Hematopoietic multipotent progenitor cell treated with erythropoietin and hydrocortisone succinate and interleukin-3 and kit ligand, for 17 days (in vitro differentiated cells): ENCODE measurements around the gene TSSK6.

ENCODE experiments used
- DNase-seq: peaks from one replicate; pipeline ENCODE4 v3.0.0-alpha.2; 2015; ENCODE audit warnings: low spot score

TSSK6 gene

GRCh38 chr19:19530889-19531288 is 15.5 kb upstream of the TSSK6 start:
- DNase-seq = no peak

- no peak for DNase-seq
Observed at GRCh38 chr19:19530423-19530804, 15.1 kb upstream of the TSSK6 start.

DNA sequence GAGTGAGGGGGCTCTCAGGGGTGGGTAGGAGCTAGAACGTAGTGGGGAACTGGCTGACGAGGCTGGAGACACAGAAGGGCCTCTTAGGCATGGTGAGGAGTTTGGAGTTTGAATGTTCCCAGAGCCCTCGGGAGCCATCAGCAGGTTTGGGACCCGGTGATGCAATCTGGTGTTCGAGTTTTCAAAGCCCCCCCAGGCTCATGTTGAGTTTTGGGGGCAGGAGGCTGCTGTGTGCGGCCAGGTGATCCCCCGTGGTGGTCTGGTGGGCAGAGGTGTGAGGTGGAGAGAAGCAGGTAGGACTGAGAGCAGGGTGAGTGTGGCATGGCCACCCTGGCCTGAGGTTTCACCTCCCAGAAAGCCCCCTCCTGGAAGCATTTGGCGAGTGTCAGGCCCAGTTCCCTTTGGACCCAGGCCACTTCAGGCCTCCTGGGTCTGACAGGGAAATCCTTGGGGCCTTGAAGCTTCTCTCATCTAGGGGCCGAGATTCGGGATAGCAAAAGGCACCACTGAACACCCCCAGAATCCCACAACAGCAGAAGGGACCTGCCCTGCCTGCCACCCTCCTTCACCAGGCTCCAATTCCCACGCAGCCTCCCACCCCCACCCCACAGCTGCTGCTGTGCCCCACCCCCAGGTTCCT is 14.6 kb upstream of the TSSK6 start:
- no peak for DNase-seq

- DNase-seq = no peak
Observed at GRCh38 chr19:19528721-19529490, 13.6 kb upstream of the TSSK6 start, which contains the start of gene YJEFN3. TSS of gene YJEFN3 (plus strand) at chr19:19528911. CDS start at chr19:19528933, 22 bp downstream.

GRCh38 chr19:19527674-19528625 is 12.6 kb upstream of the TSSK6 start:
- no peak for DNase-seq

DNA sequence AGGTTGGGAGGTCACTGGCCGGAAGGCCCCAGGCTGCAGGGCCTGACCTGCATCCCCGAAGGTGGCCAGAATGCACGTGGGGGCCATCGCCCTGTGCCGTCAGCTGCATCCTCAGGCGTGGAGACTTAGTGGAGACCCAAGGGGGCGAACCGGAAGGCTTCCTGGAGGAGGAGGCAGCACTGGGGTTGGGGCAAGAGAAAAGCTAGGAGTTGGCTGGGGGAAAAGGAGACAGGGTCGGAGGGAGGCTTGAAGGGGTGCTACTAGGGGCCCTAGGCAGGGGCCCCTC is 12.0 kb upstream of the TSSK6 start:
- DNase-seq = no peak

DNA sequence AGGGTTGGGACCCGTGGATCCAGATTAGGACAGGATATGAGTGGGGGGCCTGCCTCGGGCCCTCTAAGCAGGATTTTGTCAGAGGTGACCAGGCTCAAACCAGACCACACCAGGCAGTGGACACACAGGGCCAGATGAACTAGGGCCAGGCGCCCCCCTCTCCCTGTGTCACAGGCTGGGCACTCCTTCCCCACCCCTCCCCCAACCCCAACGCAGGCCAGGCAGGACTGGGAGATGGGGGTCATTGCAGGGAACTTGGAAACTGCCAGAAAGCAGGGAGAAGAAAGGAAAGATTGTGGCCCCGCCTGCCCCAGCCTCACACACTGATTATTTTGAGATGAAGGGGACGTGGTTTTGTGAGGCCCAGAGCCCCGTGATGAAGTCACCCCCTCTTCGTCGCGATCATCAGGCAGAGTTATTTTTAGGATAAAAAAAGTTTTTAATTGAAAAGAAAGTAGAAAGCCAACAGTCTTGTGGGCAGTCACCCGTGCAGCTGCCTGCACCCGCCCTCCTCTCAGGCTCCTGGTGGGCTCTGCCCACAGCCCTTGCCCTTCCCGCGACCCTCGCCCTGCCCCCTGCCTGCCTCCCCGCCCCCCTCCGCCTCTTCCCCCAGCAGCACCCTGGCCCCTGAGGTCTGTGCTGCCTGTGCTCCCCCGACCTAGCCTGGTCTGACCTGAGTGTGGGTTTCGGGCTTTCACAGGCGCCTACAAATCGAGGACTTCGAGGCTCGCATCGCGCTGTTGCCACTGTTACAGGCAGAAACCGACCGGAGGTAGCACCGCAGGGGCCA is 11.4 kb upstream of the TSSK6 start:
- DNase-seq = no peak

DNA sequence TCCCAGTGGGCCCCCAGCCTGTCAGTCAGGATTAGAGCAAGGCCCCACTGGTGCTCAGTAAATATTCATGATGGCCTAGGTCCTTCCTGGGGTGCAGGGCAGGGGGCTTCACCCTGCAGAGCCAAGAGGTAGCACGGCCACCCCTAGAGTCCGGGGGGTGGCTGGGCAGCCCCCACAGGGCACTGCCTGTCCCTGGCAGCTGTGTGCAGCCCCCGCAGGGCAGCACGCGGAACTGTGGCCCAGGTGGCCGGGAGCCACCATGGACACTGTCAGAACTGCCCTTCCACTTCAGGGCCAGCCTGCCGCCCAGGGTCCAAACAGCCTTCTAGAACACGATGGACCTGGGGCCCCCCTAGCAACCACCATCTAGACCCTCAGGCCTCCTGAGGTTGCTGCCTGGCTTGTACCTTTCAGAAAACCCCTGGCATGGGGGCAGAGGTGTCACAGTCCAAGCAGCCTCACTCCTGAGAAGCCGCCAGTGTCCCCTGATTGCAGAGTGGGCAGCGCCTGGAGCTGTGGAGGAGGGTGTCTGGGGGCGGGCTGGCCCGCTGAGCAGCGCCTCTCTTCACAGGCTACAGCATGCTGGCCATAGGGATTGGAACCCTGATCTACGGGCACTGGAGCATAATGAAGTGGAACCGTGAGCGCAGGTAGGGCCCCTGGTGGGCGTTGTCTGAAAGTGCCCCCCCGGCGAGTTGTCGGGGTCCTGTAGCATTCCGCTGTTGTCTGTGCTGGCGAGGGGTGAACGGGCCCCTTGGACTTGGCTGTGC is 10.4 kb upstream of the TSSK6 start:
- no peak for DNase-seq

DNA sequence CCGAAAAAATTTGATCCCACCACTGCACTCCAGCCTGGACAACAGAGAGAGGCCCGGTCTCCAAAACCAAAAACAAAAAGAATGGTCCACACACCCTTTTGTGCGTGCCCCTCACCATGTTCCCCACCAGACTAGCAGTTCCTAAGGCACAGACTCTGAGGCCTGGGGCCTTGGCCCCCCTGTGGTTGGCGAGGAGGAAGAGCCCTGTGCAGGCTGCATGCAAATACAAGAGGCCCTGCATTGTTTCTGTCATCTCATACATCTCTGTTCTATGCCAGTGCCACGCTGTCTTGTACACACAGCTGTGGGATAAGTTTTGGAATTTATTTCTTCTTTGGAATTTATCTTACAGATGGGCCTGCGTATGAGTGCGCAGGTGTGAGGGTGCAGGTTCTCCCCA is 8.7 kb upstream of the TSSK6 start:
- DNase-seq = no peak

- DNase-seq = no peak
Observed at GRCh38 chr19:19523177-19523576, 7.8 kb upstream of the TSSK6 start.

DNA sequence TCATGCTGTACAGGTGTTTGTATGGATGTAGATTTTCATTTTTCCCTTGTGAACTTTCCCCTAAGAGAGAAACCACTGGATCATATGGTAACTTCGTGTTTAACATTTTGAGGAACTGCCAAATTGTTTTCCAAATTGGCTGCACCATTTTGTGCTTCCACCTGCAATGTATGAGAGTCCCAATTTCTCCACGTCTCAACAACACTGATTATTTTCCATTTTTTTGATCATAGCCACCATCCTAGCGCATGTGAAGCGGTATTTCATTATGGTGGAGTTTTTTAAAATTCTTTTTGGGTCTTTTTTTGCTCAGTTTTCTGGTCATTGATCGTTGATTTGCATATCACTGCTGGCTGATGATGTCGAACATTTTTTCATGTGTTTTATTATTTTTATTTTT is 5.6 kb upstream of the TSSK6 start:
- no peak for DNase-seq

DNA sequence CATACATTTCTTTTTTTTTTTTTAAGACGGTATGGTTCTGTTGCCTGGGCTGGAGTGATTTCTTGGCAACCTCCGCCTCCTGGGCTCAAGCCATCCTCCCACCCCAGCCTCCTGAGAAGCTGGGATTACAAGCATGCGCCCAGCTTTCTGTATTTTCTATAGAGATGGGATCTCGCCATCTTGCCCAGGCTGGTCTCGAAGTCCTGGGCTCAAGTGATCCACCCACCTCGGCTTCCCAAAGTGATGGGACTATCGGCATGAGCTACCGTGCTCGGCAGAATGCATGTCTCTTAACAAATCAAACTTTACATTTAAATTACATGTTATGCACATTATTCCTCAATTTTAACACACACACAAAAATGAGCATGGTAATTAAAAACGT is 1.9 kb upstream of the TSSK6 start:
- no peak for DNase-seq

DNA sequence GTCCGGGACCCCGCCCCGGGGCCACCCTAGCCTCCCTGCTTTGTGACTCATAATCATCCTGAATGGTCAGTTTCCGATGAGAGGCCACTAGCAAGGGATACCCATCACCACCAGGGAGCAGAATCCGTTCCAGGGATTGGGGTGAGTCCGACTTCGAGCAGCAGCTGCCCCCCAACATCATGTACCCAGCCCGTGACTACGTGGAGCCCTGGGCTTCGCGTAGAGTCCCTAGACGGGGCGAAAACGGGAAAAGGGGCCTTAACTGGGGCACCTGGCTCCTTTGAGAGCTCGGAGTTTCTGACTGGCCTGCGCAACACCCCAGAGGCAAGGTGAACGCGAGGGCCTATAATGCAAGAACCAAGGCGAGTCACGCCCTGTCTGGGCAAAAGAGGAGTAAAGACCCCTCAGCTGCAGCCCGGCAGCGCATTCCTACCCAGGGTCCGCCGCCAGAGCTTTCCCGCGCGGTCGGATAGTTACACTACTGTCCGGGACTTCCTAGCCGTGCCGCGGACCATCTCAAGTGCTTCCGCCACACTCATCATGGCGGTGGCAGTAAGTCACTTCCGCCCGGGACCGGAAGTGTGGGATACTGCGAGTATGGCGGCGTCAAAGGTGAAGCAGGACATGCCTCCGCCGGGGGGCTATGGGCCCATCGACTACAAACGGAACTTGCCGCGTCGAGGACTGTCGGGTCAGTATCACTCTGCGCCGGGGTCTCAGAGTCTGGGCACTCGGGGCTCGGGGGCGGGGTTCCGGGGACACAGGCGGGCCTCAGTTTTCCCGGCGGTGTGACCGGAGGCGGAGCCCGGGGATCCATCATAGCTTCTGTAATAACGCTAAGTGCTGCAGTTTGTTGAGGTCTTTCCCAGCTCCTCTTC is 533 bp upstream of the TSSK6 start, which contains the start of gene NDUFA13:
Gene NDUFA13 (plus strand): TSS at position 584 of the 878 bp plus-strand sequence. CDS start 14 bp downstream, at position 598.
- peak; percentile 97 for DNase-seq

DNA sequence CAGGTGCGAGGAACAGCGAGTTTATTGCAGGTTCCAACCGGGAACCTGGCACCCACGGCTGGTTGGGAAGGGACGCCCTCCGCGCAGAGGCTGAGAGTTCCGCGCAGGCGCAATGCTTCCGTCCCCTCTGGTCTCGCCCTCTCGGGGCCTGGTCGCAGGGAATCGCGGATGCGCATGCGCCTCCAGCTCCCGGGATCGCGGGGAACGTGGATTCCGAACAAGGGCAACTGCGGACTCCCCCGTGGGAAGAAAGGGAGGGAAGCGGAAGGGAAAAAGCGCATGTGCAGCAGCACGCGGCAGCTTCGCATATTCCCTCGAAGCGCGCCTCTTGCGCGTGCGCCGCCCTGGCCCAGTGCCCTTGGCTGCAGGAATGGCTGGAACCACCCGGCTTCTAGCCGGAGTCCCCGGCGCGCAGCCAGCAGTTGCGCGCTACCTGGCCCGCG is 1.1 kb downstream of the TSSK6 start:
- no peak for DNase-seq

DNA sequence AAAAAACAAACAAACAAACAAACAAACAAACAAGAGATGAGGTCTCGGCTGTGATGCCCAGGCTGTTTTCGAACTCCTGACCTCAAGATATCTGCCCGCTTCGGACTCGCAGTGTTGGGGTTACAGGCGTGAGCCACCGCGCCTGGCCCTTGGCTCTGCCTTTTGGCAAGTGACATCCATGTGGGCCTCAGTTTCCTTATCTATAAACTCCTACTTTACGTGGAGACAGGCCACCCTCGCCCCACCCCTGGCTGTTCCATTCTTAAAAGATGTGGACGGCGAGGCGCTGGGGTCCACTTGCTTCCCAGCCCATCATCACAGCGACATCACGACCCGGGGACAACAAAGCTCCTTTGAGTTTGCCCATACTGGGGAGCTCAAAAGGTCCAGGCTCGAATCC is 1.7 kb downstream of the TSSK6 start:
- DNase-seq = no peak

DNA sequence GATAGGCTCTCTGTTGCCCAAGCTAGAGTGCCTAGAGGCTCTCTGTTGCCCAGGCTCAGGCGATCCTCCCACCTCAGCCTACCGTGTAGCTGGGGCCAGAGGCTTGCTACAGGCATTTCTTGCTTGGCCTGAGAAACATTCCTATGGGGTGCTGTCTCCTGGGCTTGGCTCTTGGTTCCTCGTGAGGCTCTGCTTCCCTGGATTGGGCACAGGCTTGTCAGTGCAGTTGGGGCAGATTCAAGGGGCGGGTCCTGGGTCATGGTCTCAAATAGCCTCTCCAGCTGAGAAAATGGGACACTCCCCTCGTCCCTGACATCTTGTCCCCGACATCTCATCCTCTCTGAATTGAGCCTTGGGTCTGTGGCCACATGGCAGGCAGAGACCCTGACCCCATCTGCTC is 4.9 kb downstream of the TSSK6 start:
- no peak for DNase-seq

- no peak for DNase-seq
Observed at GRCh38 chr19:19508217-19508616, 7.1 kb downstream of the TSSK6 start.

DNA sequence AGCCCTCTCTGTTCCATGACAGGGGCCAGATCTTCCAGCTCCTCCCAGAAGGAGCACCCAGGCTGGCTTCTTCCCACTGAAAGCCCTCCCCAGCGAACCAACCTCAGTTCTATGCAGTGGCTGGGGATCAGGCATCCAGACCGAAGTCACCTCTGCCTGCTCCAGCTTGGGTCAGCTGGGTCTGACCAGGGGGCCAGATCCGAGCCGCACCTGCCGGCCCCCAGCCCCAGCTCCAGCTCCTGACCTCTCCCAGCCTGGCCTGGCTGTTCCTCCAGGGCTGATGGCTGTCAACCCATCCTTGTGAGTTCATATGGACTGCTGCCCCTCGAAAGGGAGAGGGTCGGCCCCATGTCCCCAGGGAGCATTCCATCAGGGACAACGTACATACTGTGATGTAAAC is 8.0 kb downstream of the TSSK6 start:
- no peak for DNase-seq

GRCh38 chr19:19506592-19506991 is 8.8 kb downstream of the TSSK6 start:
- no peak for DNase-seq

DNA sequence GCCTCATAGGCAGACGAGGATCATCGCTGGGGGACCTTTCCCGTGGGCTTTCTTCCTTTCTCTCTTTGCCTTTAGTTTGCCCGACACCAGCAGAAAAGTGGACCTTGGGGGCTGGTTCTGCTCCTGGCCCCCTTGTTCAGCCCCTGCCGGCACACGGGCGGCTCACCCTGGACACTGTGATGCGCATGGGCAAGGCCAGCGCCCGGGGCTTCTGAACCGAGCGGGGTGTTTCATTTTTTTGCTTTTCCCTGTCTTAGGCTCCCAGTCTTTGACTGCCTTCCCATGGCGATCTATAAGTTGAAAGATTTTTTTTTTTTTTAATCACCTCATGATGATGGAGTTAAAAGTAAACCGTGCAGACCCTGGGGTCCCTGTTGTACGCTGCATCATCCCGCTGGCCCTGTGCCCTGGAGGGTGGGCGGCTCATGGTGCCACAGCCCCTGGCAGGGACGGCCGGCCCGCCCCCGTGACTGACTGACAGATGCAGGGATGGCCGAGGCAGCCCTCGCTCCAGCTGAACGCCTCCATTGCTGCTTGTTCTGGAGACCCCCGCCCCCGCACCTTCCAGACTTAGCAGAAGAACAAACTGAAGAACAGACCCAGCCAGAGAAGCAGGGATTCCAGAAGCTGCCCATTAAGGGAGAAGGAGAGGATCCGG is 9.6 kb downstream of the TSSK6 start:
- no peak for DNase-seq
